AG04450 (cell line): Measurements from ENCODE around the gene MPIG6B. TPM values are rescaled to one million over a fixed set of nuclear protein-coding genes. Genes with fewer than 3 reads are reported as not detected.

ENCODE experiments used
- CTCF ChIA-PET: fragments of 300-600, 350-600 bp; formaldehyde crosslinking; extraction: SDS; loops from one replicate; lab custom pipeline; 2022; ENCODE audit warnings: antibody characterized with exemption, inconsistent platforms; lab: Charles Lee
- POLR2A ChIA-PET: fragments of 350-600 bp; formaldehyde crosslinking; extraction: SDS; loops from one replicate; lab custom pipeline; 2021; ENCODE audit warnings: antibody characterized with exemption, inconsistent platforms; lab: Yijun Ruan, JAX
- DNase-seq: peaks from one replicate; pipeline ENCODE4 v3.0.0-alpha.2; 2011; ENCODE audit warnings: low read depth, low spot score
- H3K27ac ChIP-seq: one replicate; pipeline ENCODE4 v1.5.1; 2012; ENCODE audit warnings: low read depth, low read length, control low read depth
- H3K27me3 ChIP-seq: one replicate; pipeline ENCODE4 v1.6.0; 2012; ENCODE audit warnings: low read length; ENCODE audit not compliant: control insufficient read depth, insufficient read depth
- H3K4me3 ChIP-seq: 2 replicates; pipeline ENCODE4 v1.5.1; 2011; ENCODE audit warnings: mild to moderate bottlenecking, low read depth, low read length, control low read depth
- H3K9me3 ChIP-seq: 2 replicates; pipeline ENCODE4 v1.5.1; 2012; ENCODE audit warnings: low read length; ENCODE audit not compliant: control insufficient read depth, insufficient read depth
- polyA plus RNA-seq: library from polyadenylated mRNA; depleted of rRNA; stranded (reverse); fragments of >200 nt; gene quantifications from 2 replicates; pipeline ENCODE4 v1.2.3, GENCODE V29; 2011
- TF ChIP-seq, protein P1 (sequence below): IDR thresholded peaks from 2 replicates; pipeline ENCODE4 v1.5.1; 2011; ENCODE audit warnings: low read depth, low read length, control low read depth, inconsistent platforms

MPIG6B gene
- polyA plus RNA-seq, 1 experiment: not detected

DNA sequence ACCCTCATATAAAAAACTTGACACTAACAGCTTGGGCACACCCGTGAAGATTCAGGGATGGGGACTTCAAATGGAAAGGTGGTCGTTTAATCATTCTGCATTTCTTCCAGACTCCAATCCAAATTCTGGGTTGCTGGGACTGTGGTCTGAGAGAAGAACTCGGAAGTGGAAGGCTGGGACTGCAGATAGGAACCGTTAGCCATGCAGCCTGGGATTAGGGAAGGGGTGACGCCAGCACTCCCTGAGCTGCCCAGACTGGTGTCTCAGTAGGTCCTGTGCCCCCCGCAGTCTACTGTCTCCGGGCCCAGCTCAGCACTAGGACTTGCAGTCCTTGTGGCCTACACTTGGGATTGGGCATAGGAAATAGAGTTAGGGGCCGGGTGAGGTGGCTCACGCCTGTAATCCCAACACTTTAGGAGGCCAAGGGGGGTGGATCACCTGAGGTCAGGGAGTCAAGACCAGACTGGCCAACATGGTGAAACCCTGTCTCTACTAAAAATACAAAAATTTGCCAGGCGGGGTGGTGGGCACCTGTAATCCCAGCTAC lies 13.7 kb downstream of the MPIG6B start:
- H3K27ac ChIP-seq: peak overlapping the region; percentile 78
- H3K4me3 ChIP-seq: peak overlapping the region; percentile 96
- ChIA-PET POLR2A (interaction anchor here (0.6 to 2.6 kb wide), 6 partner anchors 11 to 161 kb away, joined by 3 to 14 read pairs (median 4); partner anchors contain the start of genes EHMT2, HSPA1A, HSPA1B and HSPA1L), CTCF (interaction anchor here (1.5 to 1.9 kb wide), 2 partner anchors 54 to 59 kb away, joined by 3 to 9 read pairs; partner anchors contain the start of gene VARS1)
- TF ChIP-seq, protein P1, sequence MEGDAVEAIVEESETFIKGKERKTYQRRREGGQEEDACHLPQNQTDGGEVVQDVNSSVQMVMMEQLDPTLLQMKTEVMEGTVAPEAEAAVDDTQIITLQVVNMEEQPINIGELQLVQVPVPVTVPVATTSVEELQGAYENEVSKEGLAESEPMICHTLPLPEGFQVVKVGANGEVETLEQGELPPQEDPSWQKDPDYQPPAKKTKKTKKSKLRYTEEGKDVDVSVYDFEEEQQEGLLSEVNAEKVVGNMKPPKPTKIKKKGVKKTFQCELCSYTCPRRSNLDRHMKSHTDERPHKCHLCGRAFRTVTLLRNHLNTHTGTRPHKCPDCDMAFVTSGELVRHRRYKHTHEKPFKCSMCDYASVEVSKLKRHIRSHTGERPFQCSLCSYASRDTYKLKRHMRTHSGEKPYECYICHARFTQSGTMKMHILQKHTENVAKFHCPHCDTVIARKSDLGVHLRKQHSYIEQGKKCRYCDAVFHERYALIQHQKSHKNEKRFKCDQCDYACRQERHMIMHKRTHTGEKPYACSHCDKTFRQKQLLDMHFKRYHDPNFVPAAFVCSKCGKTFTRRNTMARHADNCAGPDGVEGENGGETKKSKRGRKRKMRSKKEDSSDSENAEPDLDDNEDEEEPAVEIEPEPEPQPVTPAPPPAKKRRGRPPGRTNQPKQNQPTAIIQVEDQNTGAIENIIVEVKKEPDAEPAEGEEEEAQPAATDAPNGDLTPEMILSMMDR: no peak
- DNase-seq: no peak
- H3K9me3 ChIP-seq: no peaks in the 10 kb centered on the region; the same call in 1 of the 2 replicates
- no peaks in the 10 kb centered on the region for H3K27me3 ChIP-seq

DNA sequence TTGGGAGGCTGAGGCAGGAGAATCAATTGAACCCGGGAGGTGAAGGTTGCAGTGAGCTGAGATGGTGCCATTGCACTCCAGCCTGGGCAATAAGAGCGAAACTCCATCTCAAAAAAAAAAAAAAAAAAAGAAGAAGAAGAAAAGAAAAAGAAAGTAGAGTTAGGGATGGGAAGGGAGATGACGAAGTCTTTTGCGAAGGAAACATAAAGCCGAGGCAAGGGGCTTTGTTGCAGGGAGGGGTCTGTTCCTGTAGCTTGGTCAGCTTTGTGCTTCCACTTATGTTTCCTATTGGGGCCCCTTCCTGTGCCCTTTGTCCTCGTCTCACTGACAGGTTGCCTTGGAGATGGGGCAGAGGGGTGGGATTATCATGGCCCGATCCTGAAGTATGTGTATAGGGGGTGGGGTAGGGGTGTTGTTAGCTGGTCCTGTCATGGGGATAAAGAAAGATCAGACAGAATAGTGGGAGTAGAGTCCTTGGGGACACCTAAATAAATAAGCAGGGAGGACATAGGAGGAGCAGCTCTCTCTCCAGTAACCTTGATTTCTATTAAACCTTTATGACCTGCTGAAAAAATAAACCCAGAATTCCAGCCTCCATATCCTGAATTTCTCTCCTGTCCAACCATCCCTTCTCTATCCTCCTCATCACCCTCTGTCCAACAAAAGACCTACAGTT lies 14.3 kb downstream of the MPIG6B start:
- H3K27ac ChIP-seq: peak overlapping the region; percentile 57
- no peaks in the 10 kb centered on the region for H3K27me3 ChIP-seq
- CTCF ChIA-PET: interaction anchor here (0.6 to 1.8 kb wide), 8 partner anchors 33 to 93 kb away, joined by 3 to 6 read pairs (median 4); partner anchors contain the start of genes LSM2 and VARS1
- no peaks in the 10 kb centered on the region; the same call in 1 of the 2 replicates for H3K9me3 ChIP-seq
- TF ChIP-seq, protein P1: no peak
- DNase-seq: no peak
- no peak overlapping the region for H3K4me3 ChIP-seq
- POLR2A ChIA-PET: interaction anchor here (0.6 to 1.4 kb wide), 3 partner anchors 70 to 90 kb away, joined by 3 to 12 read pairs (median 5); partner anchors contain the start of genes HSPA1A, HSPA1B and HSPA1L

- H3K27ac ChIP-seq: peak overlapping the region; percentile 57
- ChIA-PET POLR2A (interaction anchor here (0.5 to 1.4 kb wide), 4 partner anchors 76 to 113 kb away, joined by 3 to 12 read pairs (median 8); partner anchors contain the start of genes HSPA1A, HSPA1B and HSPA1L), CTCF (interaction anchor here (0.5 to 2.3 kb wide), 10 partner anchors 8 to 92 kb away, joined by 3 to 8 read pairs (median 4); partner anchors contain the start of genes LSM2 and VARS1)
- peak; percentile 59 for DNase-seq
- H3K4me3 ChIP-seq: no peak overlapping the region
- H3K27me3 ChIP-seq: no peaks in the 10 kb centered on the region
- H3K9me3 ChIP-seq: no peaks in the 10 kb centered on the region; the same call in 1 of the 2 replicates
- TF ChIP-seq, protein P1: peak; percentile 41
Observed at GRCh38 chr6:31737991-31738979, 15.1 kb downstream of the MPIG6B start.

GRCh38 chr6:31739639-31740396 lies 16.6 kb downstream of the MPIG6B start, which contains the start of gene MSH5:
Gene MSH5, plus strand, starts transcription at chr6:31740005. Its CDS starts 462 bp downstream, at chr6:31740467.
- DNase-seq: peak; percentile 98
- Histone ChIP-seq H3K9me3 (no peaks in the 10 kb centered on the region; the same call in 1 of the 2 replicates), H3K27ac (no peak within 1 kb of the TSS), H3K4me3 (peak within 1 kb of the TSS; percentile 90), H3K27me3 (no peaks in the 10 kb centered on the region)
- CTCF ChIA-PET: interaction anchor here (1.5 to 2.3 kb wide), 2 partner anchors 10 to 29 kb away, joined by 6 to 8 read pairs; no protein-coding TSS in a partner anchor
- TF ChIP-seq, protein P1: no peak
- POLR2A ChIA-PET: interaction anchor here (0.6 to 1.4 kb wide), 8 partner anchors 9 to 1232 kb away, joined by 3 to 10 read pairs (median 4); partner anchors contain the start of genes DDAH2, HSPA1L and LSM2
